Right lobe of liver (tissue), 6 donors: ENCODE measurements around the gene TRIOBP. TPM values are rescaled to one million over a fixed set of nuclear protein-coding genes. Genes with fewer than 3 reads are reported as not detected.

ENCODE experiments used
- ATAC-seq, 4 donors: fragments of 200-7000 bp; cut with Tn5 transposase; one replicate each; pipeline ENCODE4 v1.9.1; 2020; ENCODE audit warnings: mild to moderate bottlenecking in 4 of 4, moderate library complexity in 4 of 4
- DNase-seq, 3 donors: peaks; one replicate each; pipeline ENCODE4 v3.0.0-alpha.2; 2020
- H3K27ac ChIP-seq, 3 donors: fragments of 200-600 bp; one replicate each; pipeline ENCODE4 v1.8.0; 2022
- H3K27me3 ChIP-seq, 2 donors: fragments of 200-600 bp; one replicate each; pipeline ENCODE4 v1.8.0; 2022
- H3K36me3 ChIP-seq, 4 donors: fragments of 200-600 bp; sonication (generic) in 1 of 4; one replicate each; pipeline versions ENCODE4 v1.5.1 to v1.8.0; 2017 to 2022; ENCODE audit warnings: control low read depth in 1 of 4
- H3K4me1 ChIP-seq, 4 donors: fragments of 200-600 bp; sonication (generic) in 1 of 4; one replicate each; pipeline versions ENCODE4 v1.5.1 to v1.8.0; 2017 to 2022; ENCODE audit warnings: control low read depth in 1 of 4
- H3K4me3 ChIP-seq, 3 donors: fragments of 200-600 bp; one replicate each; pipeline ENCODE4 v1.8.0; 2022
- H3K9me3 ChIP-seq, 4 donors: fragments of 200-600 bp; sonication (generic) in 1 of 4; one replicate each; pipeline versions ENCODE4 v1.5.1 to v1.8.0; 2017 to 2022; ENCODE audit warnings: control low read depth in 1 of 4
- POLR2A ChIP-seq: fragments of 450-650 bp; IDR thresholded peaks from one replicate; pipeline ENCODE4 v1.6.1; 2017; ENCODE audit warnings: antibody characterized with exemption, mild to moderate bottlenecking
- WGBS: methylation state at CpG from one replicate; pipeline ENCODE4 v1.1.6; 2018; ENCODE audit warnings: low coverage, low lambda C conversion rate; ENCODE audit not compliant: insufficient coverage; ENCODE audit errors: missing lambda C conversion rate; 5-methylcytosine and 5-hydroxymethylcytosine counted together
- intact Hi-C, 2 donors: fragments of 100-400 bp; cut with DNase I; formaldehyde crosslinking; loops; one replicate each; pipeline versions ENCODE4 v1.11.2 to v1.14.1; 2022
- total RNA-seq, 6 experiments: library from RNA; depleted of rRNA in 2 of 6; stranded (reverse); fragments of >200 nt in 2 of 6; fragmentation: NEBNext Ultra II Directional in 3 of 6; extraction: Animal tissue kit (Norgen Biotek cat#: 25700) in 3 of 6; gene quantifications; one replicate each; pipeline versions ENCODE4 v1.1.0 to v1.2.4, GENCODE V29; 2016 to 2023
- TF ChIP-seq, protein P1 (sequence below), 4 donors: fragments of 200-600 bp in 3 of 4; fragments of 450-650 bp in 1 of 4; IDR thresholded peaks; one replicate each; pipeline versions ENCODE4 v1.5.1 to v1.8.0; 2016 to 2022; ENCODE audit warnings: antibody characterized with exemption in 4 of 4, mild to moderate bottlenecking in 2 of 4
- donor health status: DM: no; HTN: yes; CAD: no.
- donor health status: DM: no; HTN: no; CAD: no.
- donor health status: DM: no; HTN: no; CAD: no.
- donor health status: DM: no; HTN: yes; CAD: no.
- donor health status: DM: no; HTN: yes; CAD: no.

TRIOBP gene
- total RNA-seq, 6 experiments from 2014 or later = 11.7 to 22.8 (median 20.7) TPM

DNA sequence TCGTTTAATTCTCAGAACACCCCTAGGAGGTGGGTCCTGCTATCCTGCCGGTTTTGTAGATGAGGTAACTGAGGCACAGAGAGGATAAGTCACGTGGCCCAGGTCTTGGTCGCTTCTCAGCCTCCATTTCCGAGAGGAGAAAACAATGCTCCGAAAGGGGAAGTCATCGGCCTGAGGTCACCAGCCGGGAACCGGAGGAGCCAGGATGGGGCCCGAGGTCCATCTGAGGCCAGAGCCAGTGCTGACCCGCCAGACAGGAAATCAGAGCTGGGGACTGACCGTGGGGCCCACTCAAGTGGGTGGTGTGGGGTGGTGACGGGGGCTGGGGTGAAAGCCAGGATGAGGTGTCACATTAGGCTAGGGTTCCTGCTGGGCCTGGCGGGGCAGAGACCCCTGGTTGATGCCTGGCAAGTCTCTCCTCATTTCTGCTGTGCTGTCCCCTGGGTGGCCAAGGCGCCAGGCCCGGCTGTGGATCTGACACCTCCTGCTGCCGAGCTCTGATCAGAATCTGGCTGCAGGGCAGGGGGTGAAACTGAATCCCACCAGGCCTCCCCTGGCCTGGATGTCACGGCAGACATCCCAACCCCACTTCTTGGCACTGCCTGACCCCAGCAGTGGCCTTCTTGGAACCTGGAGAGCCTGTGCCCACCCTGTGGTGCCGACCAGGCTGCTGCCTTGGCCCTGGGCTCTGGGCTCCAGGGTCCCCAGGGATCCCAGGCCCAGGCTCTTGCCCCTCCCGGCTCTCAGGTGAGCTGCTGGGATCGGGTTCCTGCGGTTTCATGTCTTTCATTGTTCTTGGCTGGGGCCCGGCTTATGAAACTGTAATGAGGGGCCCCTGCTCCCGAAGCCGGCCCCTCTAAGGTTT lies 12.0 kb downstream of the TRIOBP start:
- no peaks in the 10 kb centered on the region for H3K4me1 ChIP-seq
- intact Hi-C loops = no loop called here
- H3K4me3 ChIP-seq = no peak overlapping the region
- no peak overlapping the region for H3K27ac ChIP-seq
- TF ChIP-seq, protein P1, sequence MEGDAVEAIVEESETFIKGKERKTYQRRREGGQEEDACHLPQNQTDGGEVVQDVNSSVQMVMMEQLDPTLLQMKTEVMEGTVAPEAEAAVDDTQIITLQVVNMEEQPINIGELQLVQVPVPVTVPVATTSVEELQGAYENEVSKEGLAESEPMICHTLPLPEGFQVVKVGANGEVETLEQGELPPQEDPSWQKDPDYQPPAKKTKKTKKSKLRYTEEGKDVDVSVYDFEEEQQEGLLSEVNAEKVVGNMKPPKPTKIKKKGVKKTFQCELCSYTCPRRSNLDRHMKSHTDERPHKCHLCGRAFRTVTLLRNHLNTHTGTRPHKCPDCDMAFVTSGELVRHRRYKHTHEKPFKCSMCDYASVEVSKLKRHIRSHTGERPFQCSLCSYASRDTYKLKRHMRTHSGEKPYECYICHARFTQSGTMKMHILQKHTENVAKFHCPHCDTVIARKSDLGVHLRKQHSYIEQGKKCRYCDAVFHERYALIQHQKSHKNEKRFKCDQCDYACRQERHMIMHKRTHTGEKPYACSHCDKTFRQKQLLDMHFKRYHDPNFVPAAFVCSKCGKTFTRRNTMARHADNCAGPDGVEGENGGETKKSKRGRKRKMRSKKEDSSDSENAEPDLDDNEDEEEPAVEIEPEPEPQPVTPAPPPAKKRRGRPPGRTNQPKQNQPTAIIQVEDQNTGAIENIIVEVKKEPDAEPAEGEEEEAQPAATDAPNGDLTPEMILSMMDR (IDR thresholded peaks at IDR 0.05) = no peak
- no peak for TF ChIP-seq POLR2A
- H3K36me3 ChIP-seq = no peaks in the 10 kb centered on the region
- ATAC-seq (peak; percentile 76 to 92 (median 82)), DNase-seq (peak in 2 of 3 donors; percentile 64 to 72)
- 45% methylated on average over 12 of the region's 25 CpGs for WGBS
- no peaks in the 10 kb centered on the region for H3K27me3 ChIP-seq
- no peaks in the 10 kb centered on the region for H3K9me3 ChIP-seq

DNA sequence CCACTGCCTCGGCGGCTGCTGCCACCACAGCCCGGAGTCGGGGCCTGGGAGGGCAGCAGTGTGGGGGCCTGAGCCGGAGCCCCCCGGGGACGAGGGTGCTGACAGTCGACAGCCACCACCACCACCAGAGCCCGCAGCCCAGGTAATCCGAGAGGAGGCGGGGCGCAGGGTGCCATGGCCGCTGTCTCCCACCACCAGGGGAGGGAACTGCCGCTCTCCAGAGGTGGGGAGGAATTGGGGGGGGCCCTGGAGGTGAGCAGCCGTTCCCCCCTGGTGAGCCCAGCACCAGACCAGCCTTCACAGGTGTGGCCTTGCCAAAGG lies 12.6 kb downstream of the TRIOBP start:
- no peaks in the 10 kb centered on the region for H3K9me3 ChIP-seq
- TF ChIP-seq, protein P1 (IDR thresholded peaks at IDR 0.05) = no peak
- TF ChIP-seq POLR2A = no peak
- no peaks in the 10 kb centered on the region for H3K27me3 ChIP-seq
- DNase-seq (no peak), ATAC-seq (peak in 1 of 4 donors; percentile 18)
- WGBS = no CpG with 5 or more reads among the region's 15 CpGs
- intact Hi-C loops = no loop called here
- no peak overlapping the region for H3K4me3 ChIP-seq
- no peaks in the 10 kb centered on the region for H3K4me1 ChIP-seq
- H3K27ac ChIP-seq = no peak overlapping the region
- H3K36me3 ChIP-seq = no peaks in the 10 kb centered on the region

DNA sequence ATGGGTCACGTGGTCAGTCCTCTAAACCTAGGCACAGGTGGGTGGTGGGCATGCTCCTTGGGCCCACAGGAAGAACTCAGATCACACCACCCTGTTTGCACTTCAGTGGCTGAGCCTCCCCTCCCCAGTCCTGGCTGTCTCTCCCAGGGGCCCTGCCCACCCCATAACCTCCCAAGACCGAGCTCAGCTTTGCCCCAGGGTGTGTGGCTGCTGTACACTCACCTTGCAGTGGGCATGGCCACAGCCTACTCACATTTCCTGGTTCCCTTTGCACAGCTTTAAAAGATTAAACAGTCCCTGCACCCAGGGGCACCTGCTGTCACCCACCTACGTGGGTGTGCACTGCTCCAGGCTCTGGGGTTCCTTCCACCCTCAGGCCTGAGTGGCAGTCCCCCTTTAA lies 13.8 kb downstream of the TRIOBP start:
- ATAC-seq (peak in 1 of 4 donors; percentile 13), DNase-seq (no peak)
- Histone ChIP-seq H3K4me3 (no peak overlapping the region), H3K36me3 (no peaks in the 10 kb centered on the region), H3K4me1 (no peaks in the 10 kb centered on the region), H3K27me3 (no peaks in the 10 kb centered on the region), H3K27ac (no peak overlapping the region), H3K9me3 (no peaks in the 10 kb centered on the region)
- 90% methylated on average over 2 of the region's 3 CpGs for WGBS
- TF ChIP-seq POLR2A = no peak
- TF ChIP-seq, protein P1 (IDR thresholded peaks at IDR 0.05) = no peak
- intact Hi-C loops = no loop called here

DNA sequence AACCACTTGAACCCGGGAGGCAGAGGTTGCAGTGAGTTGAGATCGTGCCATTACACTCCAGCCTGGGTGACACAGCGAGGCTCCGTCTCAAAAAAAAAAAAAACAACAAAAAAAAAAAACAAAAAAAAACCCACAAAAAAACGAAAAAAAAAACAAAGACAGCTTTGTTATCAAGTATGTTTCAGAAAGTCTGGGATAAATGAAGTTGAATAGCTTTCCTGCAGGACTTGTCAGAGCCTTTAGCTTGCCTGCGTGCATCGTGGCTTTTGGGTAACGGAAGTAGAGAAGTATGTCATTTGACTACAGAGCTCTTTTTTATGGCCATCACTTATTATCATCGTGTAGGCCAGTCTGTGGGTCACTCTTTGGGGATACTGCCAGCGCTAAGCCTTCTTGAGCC lies 14.6 kb downstream of the TRIOBP start:
- ATAC-seq (no peak), DNase-seq (no peak)
- TF ChIP-seq POLR2A = no peak
- TF ChIP-seq, protein P1 (IDR thresholded peaks at IDR 0.05) = no peak
- intact Hi-C loops = no loop called here
- H3K4me1 ChIP-seq = no peaks in the 10 kb centered on the region
- no peak overlapping the region for H3K27ac ChIP-seq
- no peaks in the 10 kb centered on the region for H3K27me3 ChIP-seq
- H3K4me3 ChIP-seq = no peak overlapping the region
- H3K36me3 ChIP-seq = no peaks in the 10 kb centered on the region
- no peaks in the 10 kb centered on the region for H3K9me3 ChIP-seq
- 83% methylated on average over 6 of the region's 10 CpGs for WGBS
